Tibial nerve (tissue), 4 donors: ENCODE measurements around the gene ABCA4. TPM values are rescaled to one million over a fixed set of nuclear protein-coding genes. Genes with fewer than 3 reads are reported as not detected.

Source experiments
- DNase-seq, 2 donors: peaks; one replicate each; pipeline ENCODE4 v3.0.0-alpha.2; 2019; ENCODE audit warnings: low spot score in 2 of 2
- H3K27ac ChIP-seq, 4 donors: fragments of 200-600 bp; sonication (generic) in 3 of 4; one replicate each; pipeline ENCODE4 v1.5.1; 2017 to 2019; ENCODE audit warnings: mild to moderate bottlenecking in 1 of 4
- H3K27me3 ChIP-seq, 2 donors: fragments of 200-600 bp; sonication (generic) in 1 of 2; one replicate each; pipeline versions ENCODE4 v1.5.1 to v1.6.0; 2017 to 2019
- H3K36me3 ChIP-seq, 3 donors: fragments of 200-600 bp; sonication (generic); one replicate each; pipeline ENCODE4 v1.5.1; 2018 to 2019
- H3K4me1 ChIP-seq, 4 donors: fragments of 200-600 bp; sonication (generic) in 3 of 4; one replicate each; pipeline ENCODE4 v1.5.1; 2017 to 2019
- H3K4me3 ChIP-seq, 4 donors: fragments of 200-600 bp; sonication (generic) in 3 of 4; one replicate each; pipeline ENCODE4 v1.5.1; 2017 to 2019; ENCODE audit warnings: mild to moderate bottlenecking in 1 of 4, moderate library complexity in 1 of 4
- H3K9me3 ChIP-seq, 4 donors: fragments of 200-600 bp; sonication (generic) in 3 of 4; one replicate each; pipeline ENCODE4 v1.5.1; 2017 to 2019
- EP300 ChIP-seq, 2 donors: sonication (generic); formaldehyde crosslinking; IDR thresholded peaks; one replicate each; pipeline ENCODE4 v1.6.1; 2017; ENCODE audit warnings: antibody characterized with exemption in 2 of 2, mild to moderate bottlenecking in 1 of 2
- POLR2A ChIP-seq, 2 donors: fragments of 450-650 bp; IDR thresholded peaks; one replicate each; pipeline ENCODE4 v1.6.1; 2017; ENCODE audit warnings: antibody characterized with exemption in 2 of 2, mild to moderate bottlenecking in 2 of 2, moderate library complexity in 2 of 2
- WGBS, 2 donors: methylation state at CpG; one replicate each; pipeline ENCODE4 v1.1.5; 2018; 5-methylcytosine and 5-hydroxymethylcytosine counted together
- total RNA-seq, 4 donors: library from RNA; depleted of rRNA; stranded (reverse); fragments of >200 nt; gene quantifications; one replicate each; pipeline ENCODE4 v1.1.0, GENCODE V29; 2016
- TF ChIP-seq, protein P1 (sequence below), 5 experiments: fragments of 200-600 bp in 3 of 5; fragments of 450-650 bp in 2 of 5; sonication (generic) in 3 of 5; IDR thresholded peaks; one replicate each; pipeline ENCODE4 v1.5.1; 2016 to 2019; ENCODE audit warnings: antibody characterized with exemption in 5 of 5, mild to moderate bottlenecking in 3 of 5, moderate library complexity in 2 of 5

Gene ABCA4
- total RNA-seq, 4 donors from 2014 or later = 0.20 to 0.21 TPM; not detected in 2

DNA sequence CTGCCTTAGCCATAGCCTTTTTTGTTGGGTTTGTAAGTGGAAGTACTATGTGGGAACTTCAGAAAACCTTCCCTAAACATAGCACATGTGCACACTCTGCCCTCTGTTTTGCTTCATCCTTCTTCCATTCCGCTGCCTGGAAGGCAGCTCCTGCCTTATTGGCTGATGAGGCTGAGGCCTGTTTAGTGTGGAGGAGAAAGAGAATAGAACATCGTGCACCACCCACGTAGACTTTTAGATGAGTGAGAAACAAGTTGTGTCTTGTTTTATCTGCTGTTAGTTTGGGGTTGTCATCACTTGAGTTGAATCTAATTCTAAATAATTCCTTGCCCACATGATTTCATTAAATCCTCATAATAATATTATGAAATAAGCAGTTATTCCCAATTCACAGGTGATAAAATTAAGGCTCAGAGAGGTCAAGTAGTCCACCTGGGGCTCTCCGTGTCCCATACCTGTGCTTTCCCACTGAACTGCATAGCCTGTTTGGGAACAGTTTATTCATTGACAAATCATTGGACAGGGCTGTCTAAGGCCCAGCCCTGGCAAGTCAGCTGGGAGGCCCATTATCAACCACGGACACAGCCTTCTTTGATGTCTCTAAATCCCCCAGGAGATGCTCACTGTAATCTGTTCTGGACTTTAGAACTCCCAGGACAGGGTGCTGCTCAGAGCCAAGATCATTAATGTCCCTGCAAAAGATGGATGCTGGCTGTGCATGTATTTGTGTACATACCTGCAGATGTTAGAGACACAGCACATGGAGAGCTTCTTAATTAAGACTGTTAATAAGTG lies 93.0 kb downstream of the ABCA4 start:
- Histone ChIP-seq H3K4me1 (peaks cover 0 to 34% (median 2%) of the 10 kb centered on the region in 4 donors), H3K36me3 (no peaks in the 10 kb centered on the region), H3K27me3 (no peaks in the 10 kb centered on the region), H3K4me3 (no peak overlapping the region), H3K27ac (peak overlapping the region in 1 of 4 donors; percentile 56), H3K9me3 (no peaks in the 10 kb centered on the region)
- TF ChIP-seq, protein P1, sequence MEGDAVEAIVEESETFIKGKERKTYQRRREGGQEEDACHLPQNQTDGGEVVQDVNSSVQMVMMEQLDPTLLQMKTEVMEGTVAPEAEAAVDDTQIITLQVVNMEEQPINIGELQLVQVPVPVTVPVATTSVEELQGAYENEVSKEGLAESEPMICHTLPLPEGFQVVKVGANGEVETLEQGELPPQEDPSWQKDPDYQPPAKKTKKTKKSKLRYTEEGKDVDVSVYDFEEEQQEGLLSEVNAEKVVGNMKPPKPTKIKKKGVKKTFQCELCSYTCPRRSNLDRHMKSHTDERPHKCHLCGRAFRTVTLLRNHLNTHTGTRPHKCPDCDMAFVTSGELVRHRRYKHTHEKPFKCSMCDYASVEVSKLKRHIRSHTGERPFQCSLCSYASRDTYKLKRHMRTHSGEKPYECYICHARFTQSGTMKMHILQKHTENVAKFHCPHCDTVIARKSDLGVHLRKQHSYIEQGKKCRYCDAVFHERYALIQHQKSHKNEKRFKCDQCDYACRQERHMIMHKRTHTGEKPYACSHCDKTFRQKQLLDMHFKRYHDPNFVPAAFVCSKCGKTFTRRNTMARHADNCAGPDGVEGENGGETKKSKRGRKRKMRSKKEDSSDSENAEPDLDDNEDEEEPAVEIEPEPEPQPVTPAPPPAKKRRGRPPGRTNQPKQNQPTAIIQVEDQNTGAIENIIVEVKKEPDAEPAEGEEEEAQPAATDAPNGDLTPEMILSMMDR (IDR thresholded peaks at IDR 0.05) = no peak
- no peak for TF ChIP-seq EP300 (IDR thresholded peaks at IDR 0.05)
- no peak for TF ChIP-seq POLR2A (IDR thresholded peaks at IDR 0.05)
- DNase-seq = no peak
- 63 to 65% methylated on average over 5 of the region's 5 CpGs for WGBS, 2 donors

DNA sequence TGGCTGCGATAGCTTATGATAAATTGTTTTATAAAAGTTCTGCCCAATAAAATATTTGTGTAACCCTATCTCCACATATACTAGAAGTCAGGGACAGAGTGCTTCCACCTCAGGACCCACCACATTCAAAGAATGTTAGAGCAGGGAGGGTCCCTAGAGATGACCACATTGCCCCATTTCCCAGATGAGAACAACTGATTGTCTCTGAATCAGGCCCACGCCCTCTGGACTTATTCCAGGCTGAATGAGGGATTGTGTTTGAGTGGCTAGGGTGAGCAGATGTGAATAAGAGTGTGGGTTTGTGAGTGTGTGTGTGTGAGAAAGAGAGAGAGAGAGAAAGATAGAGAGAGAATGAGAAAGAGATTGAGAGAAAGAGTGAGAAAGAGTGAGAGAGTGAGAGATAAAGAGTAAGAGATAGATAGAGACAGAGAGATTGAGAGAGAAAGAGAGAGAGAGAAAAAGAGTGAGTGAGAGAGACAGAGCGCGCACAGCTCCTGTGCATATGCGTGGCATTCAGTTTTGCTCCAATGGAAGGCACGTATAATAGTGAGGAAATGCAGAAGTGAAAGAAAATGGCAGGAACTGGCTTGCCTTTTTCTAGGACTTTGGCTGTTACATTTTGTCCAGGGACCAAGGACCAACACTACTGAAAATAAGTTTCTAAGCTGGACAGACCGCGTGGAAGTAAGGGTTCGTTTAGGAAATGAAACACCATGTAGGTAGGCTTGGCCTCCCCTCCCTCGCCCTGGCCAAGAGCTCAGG lies 94.1 kb downstream of the ABCA4 start:
- no peaks in the 10 kb centered on the region for H3K27me3 ChIP-seq
- WGBS, 2 donors = 84 to 87% methylated on average over 10 of the region's 10 CpGs
- TF ChIP-seq POLR2A (IDR thresholded peaks at IDR 0.05) (no peak), EP300 (IDR thresholded peaks at IDR 0.05) (no peak)
- TF ChIP-seq, protein P1 (IDR thresholded peaks at IDR 0.05) = no peak
- DNase-seq = no peak
- H3K36me3 ChIP-seq = no peaks in the 10 kb centered on the region
- no peaks in the 10 kb centered on the region for H3K9me3 ChIP-seq
- peak overlapping the region in 2 of 4 donors; percentile 43 to 56 for H3K27ac ChIP-seq
- H3K4me1 ChIP-seq = peaks cover 0 to 43% (median 6%) of the 10 kb centered on the region in 4 donors
- H3K4me3 ChIP-seq = no peak overlapping the region

DNA sequence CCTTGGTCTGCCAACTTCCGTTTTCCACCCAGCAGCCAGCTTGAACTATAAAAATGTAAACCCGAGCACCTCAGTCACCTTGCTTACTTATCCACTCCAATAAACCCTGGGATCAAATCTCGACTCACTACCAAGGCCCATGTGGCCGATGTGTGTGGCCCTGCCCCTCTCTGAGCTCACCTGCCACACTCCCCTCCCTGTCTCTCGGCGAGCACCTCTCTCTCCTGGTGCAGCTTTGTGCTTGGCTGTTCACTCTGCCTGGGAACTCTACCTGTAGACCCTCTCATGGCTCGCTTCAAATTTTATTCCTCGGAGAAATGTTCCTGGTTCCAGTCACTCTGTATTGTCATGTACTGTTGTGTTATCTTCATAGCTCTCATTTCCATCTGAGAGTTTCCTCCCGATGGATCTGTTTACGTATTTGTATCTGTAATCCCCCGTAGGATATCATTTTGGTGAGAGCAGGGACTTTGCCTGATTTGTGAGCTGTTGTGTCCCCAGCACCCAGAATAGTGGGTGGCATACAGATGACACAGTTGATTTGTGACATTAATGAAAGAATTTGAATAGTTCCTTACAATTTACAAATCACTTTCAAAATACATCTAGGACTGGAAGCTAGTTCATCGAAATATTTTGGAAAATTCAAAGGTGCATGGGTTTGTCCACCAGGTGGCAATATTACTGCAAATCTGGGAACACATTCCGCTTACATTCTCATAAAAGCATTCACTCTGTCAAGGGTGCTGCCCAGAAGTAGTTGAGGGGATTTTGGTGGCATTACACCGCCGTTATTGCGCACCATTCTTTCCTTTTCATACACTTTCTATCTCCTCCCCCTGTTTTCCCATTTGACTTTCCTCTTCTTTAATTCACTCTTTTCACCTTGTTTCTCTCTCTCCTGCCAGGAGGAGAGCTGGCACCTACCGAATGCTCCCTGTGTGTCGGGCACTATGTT lies 95.3 kb downstream of the ABCA4 start:
- Histone ChIP-seq H3K4me1 (peaks cover 0 to 40% (median 8%) of the 10 kb centered on the region in 4 donors), H3K36me3 (no peaks in the 10 kb centered on the region), H3K9me3 (no peaks in the 10 kb centered on the region), H3K4me3 (no peak overlapping the region), H3K27me3 (no peaks in the 10 kb centered on the region), H3K27ac (peak overlapping the region in 1 of 4 donors; percentile 56)
- TF ChIP-seq POLR2A (IDR thresholded peaks at IDR 0.05) = no peak
- TF ChIP-seq, protein P1 (IDR thresholded peaks at IDR 0.05) = peak; percentile 61 to 89 (median 66)
- TF ChIP-seq EP300 (IDR thresholded peaks at IDR 0.05) = peak in 1 of 2 donors; percentile 29
- 60% methylated on average over 18 of the region's 18 CpGs for WGBS, 2 donors
- DNase-seq = peak in 1 of 2 donors; percentile 70

DNA sequence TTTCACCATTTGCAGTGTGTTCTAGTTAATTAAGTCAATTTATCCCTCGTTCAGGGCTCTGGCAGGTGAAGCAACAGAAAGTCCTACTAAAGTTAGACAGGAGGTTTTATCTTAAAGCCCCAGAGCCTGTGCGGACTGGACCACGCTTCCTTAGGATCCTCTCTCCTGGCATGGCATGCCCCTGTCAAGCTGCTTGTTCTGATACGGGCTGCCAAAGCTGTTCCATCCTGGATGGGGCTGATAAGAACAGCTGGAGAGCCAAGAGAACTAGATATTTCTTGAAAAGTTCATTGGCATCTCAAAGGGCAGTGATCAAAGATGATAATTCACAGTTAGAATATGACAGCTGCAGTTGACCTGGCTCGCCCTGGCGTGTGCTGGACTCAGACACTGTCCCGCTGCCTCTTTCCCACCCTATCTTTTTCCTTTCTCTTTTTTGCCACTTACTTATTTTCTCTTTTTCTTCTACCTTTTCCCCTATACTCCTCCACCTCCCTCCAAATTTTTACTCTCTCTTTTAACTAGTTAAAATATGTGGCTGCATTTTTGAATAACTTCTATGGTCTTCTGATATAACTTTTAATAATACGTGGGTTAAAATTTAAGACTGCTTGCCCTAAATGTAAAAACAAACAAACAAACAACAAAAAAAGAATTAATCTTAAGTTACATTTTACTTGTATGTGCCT lies 96.7 kb downstream of the ABCA4 start:
- Histone ChIP-seq H3K36me3 (no peaks in the 10 kb centered on the region), H3K4me1 (peaks cover 0 to 40% (median 8%) of the 10 kb centered on the region in 4 donors), H3K9me3 (no peaks in the 10 kb centered on the region), H3K4me3 (no peak overlapping the region), H3K27me3 (no peaks in the 10 kb centered on the region), H3K27ac (no peak overlapping the region)
- WGBS, 2 donors = 83 to 86% methylated on average over 8 of the region's 8 CpGs
- DNase-seq = no peak
- TF ChIP-seq EP300 (IDR thresholded peaks at IDR 0.05) (no peak), POLR2A (IDR thresholded peaks at IDR 0.05) (no peak)
- TF ChIP-seq, protein P1 (IDR thresholded peaks at IDR 0.05) = no peak
